HepG2 (cell line): ENCODE data around the gene TM4SF1. TPM values are rescaled to one million over a fixed set of nuclear protein-coding genes. Genes with fewer than 3 reads are reported as not detected.
A peak's percentile ranks its signal among the peaks of the same experiment; 100 is the strongest.

Experiments
- ATM ChIP-seq: fragments of 450-650 bp; IDR thresholded peaks from 2 replicates; pipeline ENCODE4 v1.7.1; 2017; ENCODE audit warnings: mild to moderate bottlenecking, borderline replicate concordance
- CEBPG ChIP-seq: IDR thresholded peaks from 2 replicates; pipeline ENCODE4 v1.6.1; 2016
- HMGXB4 ChIP-seq, 2 experiments: sonication (generic) in 1 of 2; formaldehyde crosslinking in 1 of 2; IDR thresholded peaks; 2 replicates each; pipeline versions ENCODE4 v1.4.0 to v1.6.1; 2018 to 2020; ENCODE audit warnings: missing genetic modification reagents in 2 of 2, borderline replicate concordance in 1 of 2, low read depth in 1 of 2, mild to moderate bottlenecking in 1 of 2, missing biosample characterization in 1 of 2
- IRF9 ChIP-seq: sonication (generic); formaldehyde crosslinking; IDR thresholded peaks from 2 replicates; pipeline ENCODE4 v1.8.0; 2022; ENCODE audit warnings: missing genetic modification reagents, mild to moderate bottlenecking, borderline replicate concordance
- KAT8 ChIP-seq: IDR thresholded peaks from 2 replicates; pipeline ENCODE4 v1.6.1; 2016; ENCODE audit warnings: missing genetic modification reagents, missing compliant biosample characterization
- MAFF ChIP-seq: IDR thresholded peaks from 2 replicates; pipeline ENCODE4 v1.6.1; 2011; ENCODE audit warnings: low read depth, low read length, improper control_type of control experiment
- MAFK ChIP-seq, 2 experiments: IDR thresholded peaks in 1 of 2; conservative IDR thresholded peaks in 1 of 2; 2 replicates each; pipeline ENCODE4 v1.6.1; 2011; ENCODE audit warnings: improper control_type of control experiment in 2 of 2, low read length in 2 of 2
- POLR2G ChIP-seq: fragments of 200-400 bp; formaldehyde crosslinking; IDR thresholded peaks from 2 replicates; pipeline ENCODE4 v1.6.1; 2018; ENCODE audit warnings: mild to moderate bottlenecking, low read depth, low read length, moderate library complexity
- RNF2 ChIP-seq: fragments of 450-650 bp; conservative IDR thresholded peaks from 2 replicates; pipeline ENCODE4 v1.6.1; 2016; ENCODE audit warnings: low read depth
- SAP130 ChIP-seq: IDR thresholded peaks from 2 replicates; pipeline ENCODE4 v1.6.1; 2016; ENCODE audit warnings: low read depth
- SIX4 ChIP-seq: sonication (generic); formaldehyde crosslinking; IDR thresholded peaks from 2 replicates; pipeline ENCODE4 v1.4.0; 2020; ENCODE audit warnings: missing genetic modification reagents
- SOX5 ChIP-seq: IDR thresholded peaks from 2 replicates; pipeline ENCODE4 v1.6.1; 2016; ENCODE audit warnings: borderline replicate concordance
- SUZ12 ChIP-seq: fragments of 150-350 bp; IDR thresholded peaks from 2 replicates; pipeline ENCODE4 v1.6.1; 2014; ENCODE audit warnings: low read depth, low read length
- TFDP1 ChIP-seq: IDR thresholded peaks from 2 replicates; pipeline ENCODE4 v1.6.1; 2016; ENCODE audit warnings: missing compliant biosample characterization, missing genetic modification reagents, borderline replicate concordance
- THYN1 ChIP-seq: sonication (generic); formaldehyde crosslinking; IDR thresholded peaks from 2 replicates; pipeline ENCODE4 v1.8.1; 2023; ENCODE audit warnings: low read depth, mild to moderate bottlenecking, moderate library complexity, missing genetic modification reagents, borderline replicate concordance
- ZGPAT ChIP-seq: IDR thresholded peaks from 2 replicates; pipeline ENCODE4 v1.6.1; 2016; ENCODE audit warnings: mild to moderate bottlenecking
- ZNF326 ChIP-seq: sonication (generic); formaldehyde crosslinking; IDR thresholded peaks from 2 replicates; pipeline ENCODE4 v1.4.0; 2020; ENCODE audit warnings: missing genetic modification reagents, borderline replicate concordance
- ZNF354B ChIP-seq: sonication (generic); formaldehyde crosslinking; IDR thresholded peaks from 2 replicates; pipeline ENCODE4 v1.8.0; 2022; ENCODE audit warnings: mild to moderate bottlenecking, missing genetic modification reagents
- ZNF44 ChIP-seq: sonication (generic); formaldehyde crosslinking; IDR thresholded peaks from 2 replicates; pipeline ENCODE4 v1.5.1; 2020; ENCODE audit warnings: mild to moderate bottlenecking, missing genetic modification reagents
- ZNF496 ChIP-seq: sonication (generic); formaldehyde crosslinking; IDR thresholded peaks from 2 replicates; pipeline ENCODE4 v1.8.1; 2023; ENCODE audit warnings: mild to moderate bottlenecking, moderate library complexity, missing genetic modification reagents; ENCODE audit not compliant: insufficient replicate concordance
- ZNF552 ChIP-seq: sonication (generic); formaldehyde crosslinking; IDR thresholded peaks from 2 replicates; pipeline ENCODE4 v1.9.0; 2022; ENCODE audit warnings: missing genetic modification reagents, mild to moderate bottlenecking, borderline replicate concordance
- ZNF557 ChIP-seq: sonication (generic); formaldehyde crosslinking; IDR thresholded peaks from 2 replicates; pipeline ENCODE4 v1.4.0; 2020; ENCODE audit warnings: missing genetic modification reagents
- ZNF598 ChIP-seq: sonication (generic); formaldehyde crosslinking; IDR thresholded peaks from 2 replicates; pipeline ENCODE4 v1.5.1; 2020; ENCODE audit warnings: mild to moderate bottlenecking, missing genetic modification reagents, borderline replicate concordance
- ZNF782 ChIP-seq: sonication (generic); formaldehyde crosslinking; IDR thresholded peaks from 2 replicates; pipeline ENCODE4 v1.4.0; 2020; ENCODE audit warnings: missing genetic modification reagents, mild to moderate bottlenecking, borderline replicate concordance
- ZZZ3 ChIP-seq: sonication (generic); formaldehyde crosslinking; IDR thresholded peaks from 2 replicates; pipeline ENCODE4 v1.4.0; 2020; ENCODE audit warnings: missing genetic modification reagents, mild to moderate bottlenecking, borderline replicate concordance
- polyA plus RNA-seq, 8 experiments: library from polyadenylated mRNA; depleted of rRNA in 3 of 8; stranded (reverse) in 7 of 8; unstranded in 1 of 8; fragments of >200 nt; fragmentation: Illumina TruSeq in 4 of 8; extraction: Trizol in 4 of 8; gene quantifications; 2 replicates each; pipeline versions ENCODE4 v1.2.1 to v1.2.3, GENCODE V29; 2011 to 2016; ENCODE audit warnings: low read depth in 4 of 8, missing spikeins in 1 of 8, mixed read lengths in 1 of 8; ENCODE audit not compliant: insufficient read depth in 1 of 8
- total RNA-seq, 5 experiments: library from RNA; depleted of rRNA; stranded (reverse); fragments of >200 nt; fragmentation: Illumina TruSeq; extraction: Trizol; gene quantifications; 2 replicates each; pipeline ENCODE4 v1.2.3, GENCODE V29; 2016; ENCODE audit warnings: low read depth in 1 of 5

The TM4SF1 gene
- total and polyA plus RNA-seq, 2 of the 13 experiments (the other 11 are each of a cell fraction or from before 2014, with no cell fraction given), result 431 to 1,359 TPM

GRCh38 chr3:149366941-149367840, 10.3 kb downstream of the TM4SF1 start (continued):
- TF ChIP-seq ZGPAT, result 0 out of 2 replicates have a peak, but pooled peaks have one; percentile 31
- TF ChIP-seq CEBPG (CRISPR knock-in tag), result 0 out of 2 replicates have a peak, but pooled peaks have one; percentile 6
- 0 out of 2 replicates have a peak, but pooled peaks have one; percentile 8 for TF ChIP-seq SIX4 (CRISPR knock-in tag)
- no peak for TF ChIP-seq ZNF598 (CRISPR knock-in tag)
- no peak for TF ChIP-seq HMGXB4 (CRISPR knock-in tag; IDR thresholded peaks at IDR 0.05; ENCODE audit: borderline replicate concordance in 1 of 2, low read depth in 1 of 2)
- TF ChIP-seq ZNF326 (CRISPR knock-in tag), result no peak
- no peak for TF ChIP-seq KAT8 (CRISPR knock-in tag)
- TF ChIP-seq SUZ12, result no peak
- TF ChIP-seq MAFK (conservative IDR thresholded peaks at IDR 0.05 in 1 of 2, IDR thresholded peaks at IDR 0.05 in 1 of 2; ENCODE audit: low read length in 2 of 2), result peak; percentile 33 to 65; a peak in 3 of 4 replicates
- no peak for TF ChIP-seq ZZZ3
- no peak for TF ChIP-seq ZNF44 (CRISPR knock-in tag)
- peak; percentile 78 for TF ChIP-seq POLR2G
- no peak for TF ChIP-seq THYN1
- TF ChIP-seq ZNF552 (CRISPR knock-in tag), result no peak
- TF ChIP-seq MAFF, result peak; percentile 35; the same call in 1 of the 2 replicates
- no peak for TF ChIP-seq ZNF782 (CRISPR knock-in tag)
- TF ChIP-seq IRF9 (CRISPR knock-in tag), result no peak
- no peak for TF ChIP-seq ZNF496
- no peak for TF ChIP-seq ZNF557 (CRISPR knock-in tag)
- TF ChIP-seq RNF2, result no peak
- TF ChIP-seq SAP130, result peak; percentile 59
- TF ChIP-seq ZNF354B (CRISPR knock-in tag), result no peak
- no peak for TF ChIP-seq ATM
- TF ChIP-seq TFDP1 (CRISPR knock-in tag), result no peak
- peak; percentile 55; the same call in 1 of the 2 replicates for TF ChIP-seq SOX5
